ENCODE data around the gene ZNF569.

- TF ChIP-seq SP1 (IDR thresholded peaks at IDR 0.05) (no peak), BHLHE40 (IDR thresholded peaks at IDR 0.05; ENCODE audit: borderline replicate concordance) (no peak), SUZ12 (IDR thresholded peaks at IDR 0.05) (peak; percentile 68; the same call in 1 of the 2 replicates), FOXM1 (IDR thresholded peaks at IDR 0.05; ENCODE audit: borderline replicate concordance) (no peak), HDGF (IDR thresholded peaks at IDR 0.05; ENCODE audit: borderline replicate concordance) (no peak), ELF4 (IDR thresholded peaks at IDR 0.05) (no peak; the same call in 1 of the 2 replicates), NFRKB (IDR thresholded peaks at IDR 0.05) (no peak)
These were observed 96.2 kb downstream of the ZNF569 start, which contains the start of gene ZNF527 for GRCh38 chr19:37370880-37371661.
